ENCODE measurements around the gene COX6B2. TPM values are rescaled to one million over a fixed set of nuclear protein-coding genes. Genes with fewer than 3 reads are reported as not detected.

COX6B2 gene
- polyA plus RNA-seq, 3 donors, result 0.36 TPM; not detected in 2

- no peaks in the 10 kb centered on the region for H3K36me3 ChIP-seq (replicated peaks in 1 of 2; ENCODE audit: control insufficient read depth in 1 of 2, insufficient read depth in 2 of 2, low read length in 2 of 2)
- intact Hi-C loops (cut with micrococcal nuclease), result loop anchor here in 1 of 2 donors (5.0 kb wide), 1 partner anchor 41 kb away; no protein-coding TSS in a partner anchor
- peaks cover 49 to 75% (median 59%) of the 10 kb centered on the region in 3 donors for H3K27me3 Mint-ChIP-seq (ENCODE audit: low read depth in 3 of 3)
- H3K4me1 ChIP-seq (ENCODE audit: control insufficient read depth in 1 of 2, insufficient read depth in 2 of 2, low read length in 2 of 2), result peaks cover 22 to 28% of the 10 kb centered on the region in 2 donors
- H3K4me2 ChIP-seq (replicated peaks; ENCODE audit: extremely low read depth, low read length, poor library complexity, severe bottlenecking), result peak overlapping the region; percentile 88
- whole genome bisulfite sequencing (ENCODE audit: insufficient coverage), result 3% methylated on average over 17 of the region's 24 CpGs
- peak overlapping the region; percentile 36 to 71 (median 45) for H3K4me3 ChIP-seq (replicated peaks in 1 of 3; ENCODE audit: low read depth in 2 of 3, low read length in 3 of 3)
- H3K9ac ChIP-seq (ENCODE audit: insufficient read depth, low read length, poor library complexity, severe bottlenecking), result peak overlapping the region; percentile 19
- DNase-seq, result no peak
- H2AFZ ChIP-seq (ENCODE audit: insufficient read depth, low read depth, low read length, poor library complexity, severe bottlenecking), result peak overlapping the region; percentile 73
- H3K79me2 ChIP-seq (ENCODE audit: insufficient read depth, low read length), result no peaks in the 10 kb centered on the region
- H3K9me3 ChIP-seq (replicated peaks in 1 of 2; ENCODE audit: control insufficient read depth in 1 of 2, insufficient read depth in 1 of 2, low read length in 2 of 2), result peaks cover 0 to 9% of the 10 kb centered on the region in 2 donors
- H3K27ac Mint-ChIP-seq, result peak overlapping the region in 1 of 7 donors; percentile 22
- H4K20me1 ChIP-seq (ENCODE audit: insufficient read depth, low read length), result no peaks in the 10 kb centered on the region
- peaks cover 0 to 11% (median 8%) of the 10 kb centered on the region in 7 donors for H3K9me3 Mint-ChIP-seq
- H3K4me3 Mint-ChIP-seq, result peak overlapping the region; percentile 84 to 90
- peaks cover 5 to 8% of the 10 kb centered on the region in 2 donors for H3K36me3 Mint-ChIP-seq
- no peak overlapping the region for H3K27ac ChIP-seq (ENCODE audit: low read depth in 1 of 2, low read length in 2 of 2)
- peaks cover 33% of the 10 kb centered on the region for H3K4me1 Mint-ChIP-seq
- TF ChIP-seq CTCF (IDR thresholded peaks at IDR 0.05), result no peak
- peaks cover 13 to 62% of the 10 kb centered on the region in 2 donors for H3K27me3 ChIP-seq (ENCODE audit: control insufficient read depth in 2 of 2, insufficient read depth in 2 of 2, low read length in 2 of 2)
Observed at GRCh38 chr19:55353356-55353802, 1.1 kb downstream of the COX6B2 start.

GRCh38 chr19:55352549-55353145 lies 1.9 kb downstream of the COX6B2 start:
- peak overlapping the region; percentile 39 to 90 for H3K4me3 Mint-ChIP-seq
- H3K27ac Mint-ChIP-seq, result peak overlapping the region in 2 of 7 donors; percentile 15 to 70
- Histone ChIP-seq H3K36me3 (replicated peaks in 1 of 2; ENCODE audit: control insufficient read depth in 1 of 2, insufficient read depth in 2 of 2, low read length in 2 of 2) (peaks cover 0 to 1% of the 10 kb centered on the region in 2 donors), H3K79me2 (ENCODE audit: insufficient read depth, low read length) (no peaks in the 10 kb centered on the region), H3K4me3 (replicated peaks in 1 of 3; ENCODE audit: low read depth in 2 of 3, low read length in 3 of 3) (no peak overlapping the region), H3K9me3 (replicated peaks in 1 of 2; ENCODE audit: control insufficient read depth in 1 of 2, insufficient read depth in 1 of 2, low read length in 2 of 2) (peaks cover 0 to 9% of the 10 kb centered on the region in 2 donors), H3K27me3 (ENCODE audit: control insufficient read depth in 2 of 2, insufficient read depth in 2 of 2, low read length in 2 of 2) (peaks cover 13 to 62% of the 10 kb centered on the region in 2 donors), H4K20me1 (ENCODE audit: insufficient read depth, low read length) (no peaks in the 10 kb centered on the region), H3K9ac (ENCODE audit: insufficient read depth, low read length, poor library complexity, severe bottlenecking) (no peak overlapping the region), H2AFZ (ENCODE audit: insufficient read depth, low read depth, low read length, poor library complexity, severe bottlenecking) (no peak overlapping the region), H3K27ac (ENCODE audit: low read depth in 1 of 2, low read length in 2 of 2) (no peak overlapping the region), H3K4me2 (replicated peaks; ENCODE audit: extremely low read depth, low read length, poor library complexity, severe bottlenecking) (no peak overlapping the region), H3K4me1 (ENCODE audit: control insufficient read depth in 1 of 2, insufficient read depth in 2 of 2, low read length in 2 of 2) (peaks cover 22 to 28% of the 10 kb centered on the region in 2 donors)
- no peak for DNase-seq
- H3K4me1 Mint-ChIP-seq, result peaks cover 33% of the 10 kb centered on the region
- peaks cover 0 to 11% (median 8%) of the 10 kb centered on the region in 7 donors for H3K9me3 Mint-ChIP-seq
- intact Hi-C loops (cut with micrococcal nuclease), result loop anchor here in 1 of 2 donors (5.0 kb wide), 1 partner anchor 40 kb away; no protein-coding TSS in a partner anchor
- peaks cover 5 to 8% of the 10 kb centered on the region in 2 donors for H3K36me3 Mint-ChIP-seq
- TF ChIP-seq CTCF (IDR thresholded peaks at IDR 0.05), result no peak
- peaks cover 49 to 68% (median 59%) of the 10 kb centered on the region in 3 donors for H3K27me3 Mint-ChIP-seq (ENCODE audit: low read depth in 3 of 3)
- WGBS (ENCODE audit: insufficient coverage), result 71% methylated on average over 25 of the region's 25 CpGs
